CD4-positive, alpha-beta T cell treated with Interleukin-17A for 1 hour (primary cell): Measurements from ENCODE around the gene JMJD4.

Experiments used
- DNase-seq: peaks from one replicate; pipeline ENCODE4 v3.0.0-alpha.2; 2020

JMJD4 gene

GRCh38 chr1:227748496-227749182 is 13.5 kb upstream of the JMJD4 start:
- peak; percentile 58 for DNase-seq

GRCh38 chr1:227747948-227748495 is 12.9 kb upstream of the JMJD4 start:
- DNase-seq: no peak

GRCh38 chr1:227747382-227747781 is 12.3 kb upstream of the JMJD4 start:
- no peak for DNase-seq

GRCh38 chr1:227746676-227747075 is 11.6 kb upstream of the JMJD4 start:
- DNase-seq: no peak

GRCh38 chr1:227745568-227746265 is 10.6 kb upstream of the JMJD4 start:
- no peak for DNase-seq

GRCh38 chr1:227744668-227745067 is 9.6 kb upstream of the JMJD4 start:
- DNase-seq: no peak

- DNase-seq: no peak
These were observed 7.9 kb upstream of the JMJD4 start for GRCh38 chr1:227742738-227743715.

GRCh38 chr1:227741166-227741870 is 6.2 kb upstream of the JMJD4 start:
- no peak for DNase-seq

GRCh38 chr1:227740401-227740960 is 5.4 kb upstream of the JMJD4 start:
- DNase-seq: no peak

- no peak for DNase-seq
These were observed 4.5 kb upstream of the JMJD4 start for GRCh38 chr1:227739636-227740035.

GRCh38 chr1:227738820-227739219 is 3.7 kb upstream of the JMJD4 start:
- no peak for DNase-seq

GRCh38 chr1:227736814-227737432 is 1.8 kb upstream of the JMJD4 start:
- DNase-seq: no peak

GRCh38 chr1:227735539-227736285 is 610 bp upstream of the JMJD4 start:
- DNase-seq: no peak

GRCh38 chr1:227734546-227734855 is 601 bp downstream of the JMJD4 start:
- DNase-seq: no peak

GRCh38 chr1:227733751-227734545 is 1.2 kb downstream of the JMJD4 start:
- no peak for DNase-seq

- no peak for DNase-seq
These were observed 1.8 kb downstream of the JMJD4 start for GRCh38 chr1:227733309-227733705.

GRCh38 chr1:227732586-227733308 is 2.4 kb downstream of the JMJD4 start:
- no peak for DNase-seq

GRCh38 chr1:227731696-227732585 is 3.2 kb downstream of the JMJD4 start:
- DNase-seq: no peak
